22Rv1 (cell line): ENCODE results near the gene KCNJ1.

Source experiments
- ZFX ChIP-seq: fragments of 450-650 bp; IDR thresholded peaks from 2 replicates; pipeline ENCODE4 v1.6.1; 2017; ENCODE audit warnings: antibody characterized with exemption, borderline replicate concordance
- TF ChIP-seq, protein P1 (sequence below): fragments of 450-650 bp; IDR thresholded peaks from 2 replicates; pipeline ENCODE4 v1.5.1; 2017; ENCODE audit warnings: mild to moderate bottlenecking

DNA sequence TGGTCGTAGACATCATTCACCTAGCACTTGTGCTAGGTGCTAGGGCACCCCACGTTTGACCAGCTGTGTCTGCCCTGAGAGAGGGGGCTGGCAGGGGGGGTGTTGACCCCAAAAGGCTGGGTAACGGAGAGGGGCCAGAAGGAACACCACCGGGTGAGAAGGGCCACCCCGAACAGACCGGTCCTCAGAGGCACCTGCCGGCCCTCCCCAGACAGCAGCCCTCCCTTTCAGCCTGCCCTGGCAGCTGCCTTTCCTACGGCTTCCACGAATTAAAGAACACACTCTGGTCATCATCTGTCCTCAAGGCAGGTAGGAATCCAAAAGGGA, 23.1 kb upstream of the KCNJ1 start:
- TF ChIP-seq, protein P1, sequence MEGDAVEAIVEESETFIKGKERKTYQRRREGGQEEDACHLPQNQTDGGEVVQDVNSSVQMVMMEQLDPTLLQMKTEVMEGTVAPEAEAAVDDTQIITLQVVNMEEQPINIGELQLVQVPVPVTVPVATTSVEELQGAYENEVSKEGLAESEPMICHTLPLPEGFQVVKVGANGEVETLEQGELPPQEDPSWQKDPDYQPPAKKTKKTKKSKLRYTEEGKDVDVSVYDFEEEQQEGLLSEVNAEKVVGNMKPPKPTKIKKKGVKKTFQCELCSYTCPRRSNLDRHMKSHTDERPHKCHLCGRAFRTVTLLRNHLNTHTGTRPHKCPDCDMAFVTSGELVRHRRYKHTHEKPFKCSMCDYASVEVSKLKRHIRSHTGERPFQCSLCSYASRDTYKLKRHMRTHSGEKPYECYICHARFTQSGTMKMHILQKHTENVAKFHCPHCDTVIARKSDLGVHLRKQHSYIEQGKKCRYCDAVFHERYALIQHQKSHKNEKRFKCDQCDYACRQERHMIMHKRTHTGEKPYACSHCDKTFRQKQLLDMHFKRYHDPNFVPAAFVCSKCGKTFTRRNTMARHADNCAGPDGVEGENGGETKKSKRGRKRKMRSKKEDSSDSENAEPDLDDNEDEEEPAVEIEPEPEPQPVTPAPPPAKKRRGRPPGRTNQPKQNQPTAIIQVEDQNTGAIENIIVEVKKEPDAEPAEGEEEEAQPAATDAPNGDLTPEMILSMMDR, result no peak
- no peak for TF ChIP-seq ZFX
